SU-DHL-6 (cell line): ENCODE data around the gene NOL8.

Source experiments
- H2AFZ ChIP-seq: fragments of 200-600 bp; sonication (generic); 2 replicates; pipeline ENCODE4 v1.6.1; 2014; ENCODE audit warnings: low read depth, mild to moderate bottlenecking, moderate library complexity, mixed read lengths, antibody characterized with exemption, low read length; ENCODE audit not compliant: severe bottlenecking
- H3F3A ChIP-seq: fragments of 200-600 bp; shearing (Covaris generic); 2 replicates; pipeline ENCODE4 v1.6.0; 2016; ENCODE audit warnings: antibody characterized with exemption, mild to moderate bottlenecking; ENCODE audit not compliant: insufficient read depth
- H3K27ac ChIP-seq: fragments of 200-600 bp; sonication (generic); 2 replicates; pipeline ENCODE4 v1.5.1; 2016; ENCODE audit warnings: low read depth, mild to moderate bottlenecking, low read length, moderate library complexity, mixed read lengths
- H3K27me3 ChIP-seq: fragments of 200-600 bp; sonication (generic), shearing (Covaris generic); 2 replicates; pipeline ENCODE4 v1.6.0; 2014; ENCODE audit warnings: mild to moderate bottlenecking, low read length
- H3K36me3 ChIP-seq: fragments of 200-600 bp; sonication (generic); 2 replicates; pipeline ENCODE4 v1.6.1; 2014; ENCODE audit warnings: mild to moderate bottlenecking, low read length, mixed read lengths
- H3K4me2 ChIP-seq: fragments of 300-600, 200-600 bp; shearing (Covaris generic), sonication (generic); 2 replicates; pipeline ENCODE4 v1.6.0; 2014; ENCODE audit warnings: low read length, low read depth, mild to moderate bottlenecking; ENCODE audit not compliant: poor library complexity, severe bottlenecking
- H3K4me3 ChIP-seq: fragments of 200-600 bp; sonication (generic); 2 replicates; pipeline ENCODE4 v1.5.1; 2014; ENCODE audit warnings: antibody characterized with exemption, low read length, mild to moderate bottlenecking, mixed read lengths; ENCODE audit not compliant: insufficient read depth, poor library complexity, severe bottlenecking
- H3K79me2 ChIP-seq: fragments of 200-600 bp; sonication (generic); 2 replicates; pipeline ENCODE4 v1.6.1; 2014; ENCODE audit warnings: mild to moderate bottlenecking, low read length, moderate library complexity; ENCODE audit not compliant: insufficient read depth
- H3K9ac ChIP-seq: fragments of 200-600 bp; sonication (generic); 2 replicates; pipeline ENCODE4 v1.7.0; 2014; ENCODE audit warnings: mild to moderate bottlenecking, low read length
- H3K9me2 ChIP-seq: fragments of 200-600 bp; sonication (generic); replicated peaks from 2 replicates; pipeline ENCODE4 v1.6.1; 2014; ENCODE audit warnings: low read length; ENCODE audit not compliant: insufficient read depth
- H3K9me3 ChIP-seq: fragments of 200-600 bp; sonication (generic); 2 replicates; pipeline ENCODE4 v1.6.1; 2014; ENCODE audit warnings: low read length, mixed read lengths; ENCODE audit not compliant: insufficient read depth
- H4K20me1 ChIP-seq: fragments of 200-600 bp; sonication (generic); 2 replicates; pipeline ENCODE4 v1.6.1; 2014; ENCODE audit warnings: low read depth, mild to moderate bottlenecking, antibody characterized with exemption, low read length, moderate library complexity, mixed read lengths
- EZH2phosphoT487 ChIP-seq: fragments of 200-600 bp; sonication (generic), shearing (Covaris generic); conservative IDR thresholded peaks from 2 replicates; pipeline ENCODE4 v1.6.1; 2018; ENCODE audit warnings: mild to moderate bottlenecking, antibody characterized with exemption, low read length, moderate library complexity, mixed read lengths
- TF ChIP-seq, protein P1 (sequence below): fragments of 200-600 bp; sonication (generic); IDR thresholded peaks from one replicate; pipeline ENCODE4 v1.5.1; 2017; ENCODE audit warnings: antibody characterized with exemption, mild to moderate bottlenecking, low read length, moderate library complexity; ENCODE audit not compliant: insufficient read depth, poor library complexity, severe bottlenecking

Gene NOL8

DNA sequence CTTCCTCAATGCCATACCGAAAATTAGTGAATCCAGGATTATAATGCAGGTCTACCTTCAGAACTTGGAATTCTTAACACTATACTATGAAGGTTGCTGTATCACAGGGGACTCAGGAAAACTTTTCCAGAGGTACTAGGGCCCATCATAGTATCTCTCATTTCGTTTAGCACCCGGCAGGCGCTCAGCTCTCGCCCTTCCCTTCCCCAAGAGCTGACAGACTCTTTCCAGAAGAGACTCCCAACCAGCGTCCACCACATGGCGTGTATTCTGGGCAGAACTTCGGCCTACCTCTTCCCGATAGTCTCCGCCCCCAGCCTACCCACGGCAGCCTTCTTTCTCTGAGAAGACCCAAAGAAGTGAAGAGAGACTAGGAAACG lies 271 bp downstream of the NOL8 start:
- Histone ChIP-seq H3K9ac (peak overlapping the region; percentile 84), H3K27ac (peak overlapping the region; percentile 77), H3K79me2 (peaks cover 65% of the 10 kb centered on the region), H3K4me2 (peak overlapping the region; percentile 95), H2AFZ (peak overlapping the region; percentile 96), H3K36me3 (peaks cover 23% of the 10 kb centered on the region; the same call in 1 of the 2 replicates), H3K27me3 (no peaks in the 10 kb centered on the region), H3K9me3 (no peaks in the 10 kb centered on the region), H3F3A (no peaks in the 10 kb centered on the region), H4K20me1 (no peaks in the 10 kb centered on the region), H3K9me2 (no peaks in the 10 kb centered on the region), H3K4me3 (peak overlapping the region; percentile 92)
- TF ChIP-seq EZH2phosphoT487: no peak
- TF ChIP-seq, protein P1, sequence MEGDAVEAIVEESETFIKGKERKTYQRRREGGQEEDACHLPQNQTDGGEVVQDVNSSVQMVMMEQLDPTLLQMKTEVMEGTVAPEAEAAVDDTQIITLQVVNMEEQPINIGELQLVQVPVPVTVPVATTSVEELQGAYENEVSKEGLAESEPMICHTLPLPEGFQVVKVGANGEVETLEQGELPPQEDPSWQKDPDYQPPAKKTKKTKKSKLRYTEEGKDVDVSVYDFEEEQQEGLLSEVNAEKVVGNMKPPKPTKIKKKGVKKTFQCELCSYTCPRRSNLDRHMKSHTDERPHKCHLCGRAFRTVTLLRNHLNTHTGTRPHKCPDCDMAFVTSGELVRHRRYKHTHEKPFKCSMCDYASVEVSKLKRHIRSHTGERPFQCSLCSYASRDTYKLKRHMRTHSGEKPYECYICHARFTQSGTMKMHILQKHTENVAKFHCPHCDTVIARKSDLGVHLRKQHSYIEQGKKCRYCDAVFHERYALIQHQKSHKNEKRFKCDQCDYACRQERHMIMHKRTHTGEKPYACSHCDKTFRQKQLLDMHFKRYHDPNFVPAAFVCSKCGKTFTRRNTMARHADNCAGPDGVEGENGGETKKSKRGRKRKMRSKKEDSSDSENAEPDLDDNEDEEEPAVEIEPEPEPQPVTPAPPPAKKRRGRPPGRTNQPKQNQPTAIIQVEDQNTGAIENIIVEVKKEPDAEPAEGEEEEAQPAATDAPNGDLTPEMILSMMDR: no peak

DNA sequence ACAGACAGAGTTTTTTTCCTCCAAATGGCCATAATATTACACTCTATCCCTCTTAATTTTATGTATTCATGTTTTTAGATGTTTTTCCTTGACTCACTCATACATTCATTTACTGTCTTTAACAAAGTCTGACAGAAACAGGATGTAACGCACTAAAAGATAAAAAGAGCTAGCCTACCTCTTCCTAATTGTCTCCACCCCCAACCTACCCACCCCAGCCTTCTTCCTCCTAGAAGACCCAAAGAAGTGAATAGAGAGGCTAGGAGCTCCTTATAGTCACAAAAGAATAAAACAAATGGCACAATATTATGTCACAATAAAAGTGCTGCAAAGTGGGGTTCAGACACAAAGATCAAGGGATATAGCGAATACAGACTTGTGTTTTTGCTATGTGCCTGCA lies 719 bp downstream of the NOL8 start:
- Histone ChIP-seq H3K9me3 (no peaks in the 10 kb centered on the region), H3K4me3 (peak overlapping the region; percentile 92), H3K36me3 (peaks cover 26% of the 10 kb centered on the region), H3K4me2 (peak overlapping the region; percentile 95), H3F3A (no peaks in the 10 kb centered on the region), H3K9me2 (no peaks in the 10 kb centered on the region), H3K79me2 (peaks cover 60% of the 10 kb centered on the region), H4K20me1 (no peaks in the 10 kb centered on the region), H3K27me3 (no peaks in the 10 kb centered on the region), H3K27ac (0 out of 2 replicates have a peak overlapping the region, but pooled peaks have one; percentile 77), H3K9ac (peak overlapping the region; percentile 84), H2AFZ (no peak overlapping the region)
- TF ChIP-seq, protein P1: no peak
- no peak for TF ChIP-seq EZH2phosphoT487

GRCh38 chr9:92315456-92315855 lies 9.7 kb downstream of the NOL8 start:
- H4K20me1 ChIP-seq: no peaks in the 10 kb centered on the region; the same call in 1 of the 2 replicates
- H3K4me3 ChIP-seq: no peak overlapping the region
- no peaks in the 10 kb centered on the region for H3K9me2 ChIP-seq
- H2AFZ ChIP-seq: no peak overlapping the region
- no peak overlapping the region for H3K27ac ChIP-seq
- H3K27me3 ChIP-seq: no peaks in the 10 kb centered on the region
- TF ChIP-seq, protein P1: no peak
- no peak for TF ChIP-seq EZH2phosphoT487
- H3K9ac ChIP-seq: no peak overlapping the region
- H3K4me2 ChIP-seq: no peak overlapping the region
- H3K9me3 ChIP-seq: no peaks in the 10 kb centered on the region
- H3K36me3 ChIP-seq: peaks cover 40% of the 10 kb centered on the region
- peaks cover 15% of the 10 kb centered on the region for H3K79me2 ChIP-seq
- no peaks in the 10 kb centered on the region for H3F3A ChIP-seq

GRCh38 chr9:92313624-92314012 lies 11.5 kb downstream of the NOL8 start:
- Histone ChIP-seq H2AFZ (no peak overlapping the region), H3K27me3 (no peaks in the 10 kb centered on the region), H3K36me3 (peaks cover 39% of the 10 kb centered on the region), H3K9ac (no peak overlapping the region), H3K9me2 (no peaks in the 10 kb centered on the region), H3K4me2 (no peak overlapping the region), H3K27ac (no peak overlapping the region), H3F3A (no peaks in the 10 kb centered on the region), H4K20me1 (no peaks in the 10 kb centered on the region; the same call in 1 of the 2 replicates), H3K79me2 (peaks cover 15% of the 10 kb centered on the region), H3K9me3 (no peaks in the 10 kb centered on the region), H3K4me3 (no peak overlapping the region)
- TF ChIP-seq EZH2phosphoT487: no peak
- TF ChIP-seq, protein P1: no peak
